ENCODE data around the gene TM4SF1.

DNA sequence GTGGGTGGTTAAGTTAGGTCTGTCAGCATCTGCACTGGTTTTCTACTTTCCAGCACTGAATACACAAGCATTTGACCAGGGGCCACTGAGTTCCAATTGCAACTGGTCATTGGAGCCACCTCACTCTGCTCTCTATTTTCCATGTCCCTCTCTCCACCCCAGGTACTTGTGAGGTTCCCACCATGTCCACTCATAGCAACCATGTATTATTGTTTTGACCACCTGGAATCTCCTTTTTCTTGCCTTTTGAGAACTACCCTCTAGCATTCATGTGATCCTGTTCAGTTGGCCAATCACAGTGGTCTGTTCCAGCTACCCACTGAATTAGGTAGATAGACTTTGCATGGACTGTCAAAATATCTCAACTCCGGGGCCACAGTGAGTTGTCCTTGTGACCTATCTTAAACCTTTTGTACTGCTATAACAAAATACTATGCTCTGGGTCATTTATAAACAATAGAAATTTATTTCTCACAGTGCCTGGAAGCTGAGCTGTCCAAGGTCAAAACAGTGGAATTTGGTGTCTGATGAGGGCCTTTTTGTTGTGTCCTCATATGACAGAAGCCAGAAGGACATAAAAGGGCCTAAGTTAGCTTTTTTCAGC lies 23.8 kb downstream of the TM4SF1 start:
- TF ChIP-seq, protein P1, sequence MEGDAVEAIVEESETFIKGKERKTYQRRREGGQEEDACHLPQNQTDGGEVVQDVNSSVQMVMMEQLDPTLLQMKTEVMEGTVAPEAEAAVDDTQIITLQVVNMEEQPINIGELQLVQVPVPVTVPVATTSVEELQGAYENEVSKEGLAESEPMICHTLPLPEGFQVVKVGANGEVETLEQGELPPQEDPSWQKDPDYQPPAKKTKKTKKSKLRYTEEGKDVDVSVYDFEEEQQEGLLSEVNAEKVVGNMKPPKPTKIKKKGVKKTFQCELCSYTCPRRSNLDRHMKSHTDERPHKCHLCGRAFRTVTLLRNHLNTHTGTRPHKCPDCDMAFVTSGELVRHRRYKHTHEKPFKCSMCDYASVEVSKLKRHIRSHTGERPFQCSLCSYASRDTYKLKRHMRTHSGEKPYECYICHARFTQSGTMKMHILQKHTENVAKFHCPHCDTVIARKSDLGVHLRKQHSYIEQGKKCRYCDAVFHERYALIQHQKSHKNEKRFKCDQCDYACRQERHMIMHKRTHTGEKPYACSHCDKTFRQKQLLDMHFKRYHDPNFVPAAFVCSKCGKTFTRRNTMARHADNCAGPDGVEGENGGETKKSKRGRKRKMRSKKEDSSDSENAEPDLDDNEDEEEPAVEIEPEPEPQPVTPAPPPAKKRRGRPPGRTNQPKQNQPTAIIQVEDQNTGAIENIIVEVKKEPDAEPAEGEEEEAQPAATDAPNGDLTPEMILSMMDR (IDR thresholded peaks at IDR 0.05) = no peak
- TF ChIP-seq POLR2AphosphoS5 (IDR thresholded peaks at IDR 0.05) (no peak), EP300 (IDR thresholded peaks at IDR 0.05) (no peak), POLR2A (IDR thresholded peaks at IDR 0.05) (no peak)

All from suprapubic skin (tissue), 4 donors.